ENCODE results near the gene SENP8.
"Not testable (repeated sequence)": the region's sequence is repeated elsewhere in the genome, so short reads cannot be mapped to it uniquely, and the experiment has no call there.

Gene SENP8

DNA sequence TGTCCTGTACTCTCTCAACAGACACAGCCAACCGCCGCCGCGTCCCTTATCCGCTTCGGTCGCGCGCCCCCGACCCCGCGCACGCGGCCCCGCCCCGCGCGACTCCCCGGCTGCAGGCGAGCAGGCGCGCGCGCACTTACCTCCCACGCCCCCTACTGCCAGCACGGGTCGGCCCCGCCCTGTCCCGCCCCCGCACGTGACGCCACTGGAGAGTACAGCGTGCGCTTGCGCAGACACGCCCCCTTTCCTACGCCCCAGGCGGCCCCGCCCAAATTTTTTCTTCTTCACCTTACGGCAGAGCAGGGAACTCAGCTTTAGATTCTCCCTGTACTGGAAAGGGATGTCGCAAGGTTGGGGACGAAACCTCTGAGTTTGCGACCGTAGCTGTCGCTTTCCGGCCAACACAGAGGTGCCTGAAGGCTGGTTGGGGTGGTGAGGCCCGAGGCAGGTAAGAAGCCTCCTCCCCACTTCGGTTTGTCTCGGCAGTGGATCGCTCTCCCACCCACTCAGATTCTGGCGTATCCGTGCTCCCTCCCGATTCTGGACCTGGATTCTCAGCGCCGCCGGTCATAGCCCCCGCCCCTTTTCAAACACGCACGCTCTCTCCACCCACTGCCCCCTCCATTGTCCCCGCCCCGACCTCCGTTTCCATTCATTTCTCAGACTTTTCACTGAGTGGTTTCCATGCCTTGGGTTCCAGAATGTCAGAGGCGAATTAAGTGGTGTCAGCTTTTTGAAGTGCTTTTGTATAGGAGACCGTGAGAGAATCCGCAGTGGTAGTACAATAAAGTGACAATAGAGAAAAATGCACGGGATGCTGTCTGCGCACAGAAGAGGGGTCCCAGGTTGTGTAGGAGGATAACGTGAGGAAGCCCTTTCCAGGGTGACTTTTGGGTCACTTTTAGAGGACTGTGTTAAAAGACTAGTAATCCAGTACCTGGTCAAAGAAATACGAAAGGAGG, at the start of gene SENP8, which contains the start of gene MYO9A:
SENP8 (plus strand) TSS at position 387 of the 962 bp plus-strand sequence. CDS start 21,221 bp downstream, outside the sequence.
MYO9A (minus strand) TSS at position 134 of the 962 bp plus-strand sequence. CDS start 71,587 bp downstream, outside the sequence.
- peak; percentile 50 for ATAC-seq (ENCODE audit: low read depth)
- Histone ChIP-seq H3K4me3 (ENCODE audit: severe bottlenecking) (peak within 1 kb of the TSS; percentile 92), H3K27me3 (ENCODE audit: insufficient read depth, poor library complexity, severe bottlenecking) (no peaks in the 10 kb centered on the region)

DNA sequence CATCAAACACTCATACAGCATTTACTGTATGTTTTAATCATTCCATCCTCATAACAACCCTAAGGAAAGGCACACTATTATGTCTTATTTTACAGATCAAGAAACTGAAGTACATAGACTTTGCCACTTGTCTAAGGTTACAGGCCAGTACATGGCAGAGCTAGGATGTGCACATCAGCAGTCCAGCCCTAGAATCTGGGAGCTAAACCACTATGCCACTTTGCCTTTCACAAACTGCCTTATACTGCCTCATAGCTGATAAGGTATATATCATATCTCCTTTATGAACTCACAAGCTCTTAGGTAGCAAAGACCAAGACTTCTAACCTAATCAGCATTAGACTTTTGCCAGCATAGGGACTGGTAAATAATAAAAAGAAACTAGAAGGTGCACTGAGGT, 49.3 kb upstream of the SENP8 start:
- no peak overlapping the region for H3K27ac ChIP-seq (ENCODE audit: poor library complexity, severe bottlenecking)

More for the DNA sequence above, at the start of gene SENP8, which contains the start of gene MYO9A:
- TF ChIP-seq, protein P1, sequence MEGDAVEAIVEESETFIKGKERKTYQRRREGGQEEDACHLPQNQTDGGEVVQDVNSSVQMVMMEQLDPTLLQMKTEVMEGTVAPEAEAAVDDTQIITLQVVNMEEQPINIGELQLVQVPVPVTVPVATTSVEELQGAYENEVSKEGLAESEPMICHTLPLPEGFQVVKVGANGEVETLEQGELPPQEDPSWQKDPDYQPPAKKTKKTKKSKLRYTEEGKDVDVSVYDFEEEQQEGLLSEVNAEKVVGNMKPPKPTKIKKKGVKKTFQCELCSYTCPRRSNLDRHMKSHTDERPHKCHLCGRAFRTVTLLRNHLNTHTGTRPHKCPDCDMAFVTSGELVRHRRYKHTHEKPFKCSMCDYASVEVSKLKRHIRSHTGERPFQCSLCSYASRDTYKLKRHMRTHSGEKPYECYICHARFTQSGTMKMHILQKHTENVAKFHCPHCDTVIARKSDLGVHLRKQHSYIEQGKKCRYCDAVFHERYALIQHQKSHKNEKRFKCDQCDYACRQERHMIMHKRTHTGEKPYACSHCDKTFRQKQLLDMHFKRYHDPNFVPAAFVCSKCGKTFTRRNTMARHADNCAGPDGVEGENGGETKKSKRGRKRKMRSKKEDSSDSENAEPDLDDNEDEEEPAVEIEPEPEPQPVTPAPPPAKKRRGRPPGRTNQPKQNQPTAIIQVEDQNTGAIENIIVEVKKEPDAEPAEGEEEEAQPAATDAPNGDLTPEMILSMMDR (IDR thresholded peaks at IDR 0.05; ENCODE audit: poor library complexity, severe bottlenecking): peak; percentile 35
- H3K9me3 ChIP-seq (ENCODE audit: severe bottlenecking): no peaks in the 10 kb centered on the region
- peak; percentile 99 for DNase-seq (ENCODE audit: low spot score)
- no peaks in the 10 kb centered on the region for H3K36me3 ChIP-seq (ENCODE audit: low read depth)
- peaks cover 7% of the 10 kb centered on the region for H3K4me1 ChIP-seq (ENCODE audit: insufficient read depth, poor library complexity, severe bottlenecking)
- H3K27ac ChIP-seq (ENCODE audit: poor library complexity, severe bottlenecking): peak within 1 kb of the TSS; percentile 80

DNA sequence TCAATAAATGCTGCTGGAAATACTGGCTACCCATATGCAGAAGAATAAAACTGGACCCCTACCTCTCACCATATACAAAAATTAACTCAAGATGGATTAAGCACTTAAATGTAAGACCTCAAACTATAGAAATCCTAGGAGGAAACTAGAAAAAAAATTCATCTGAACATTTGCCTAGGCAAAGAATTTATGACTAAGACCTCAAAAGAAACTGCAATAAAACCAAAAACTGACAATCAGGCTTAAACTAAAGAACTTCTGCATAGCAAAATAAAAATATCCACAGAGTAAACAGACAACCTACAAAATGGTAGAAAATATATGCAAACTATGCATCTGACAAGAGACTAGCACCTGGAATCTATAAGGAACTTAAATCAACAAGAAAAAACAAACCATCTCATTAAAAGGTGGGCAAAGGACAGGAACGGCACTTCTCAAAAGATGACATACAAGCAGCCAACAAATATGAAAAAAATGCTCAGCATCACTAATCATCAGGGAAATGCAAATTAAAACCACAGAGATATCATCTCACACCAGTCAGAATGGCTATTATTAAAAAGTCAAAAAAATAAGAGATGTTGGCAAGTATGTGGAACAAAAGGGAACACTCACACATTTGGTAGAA, 47.3 kb upstream of the SENP8 start:
- no peak for ATAC-seq (ENCODE audit: low read depth)
- Histone ChIP-seq H3K4me3 (ENCODE audit: severe bottlenecking) (no peak overlapping the region), H3K27ac (ENCODE audit: poor library complexity, severe bottlenecking) (no peak overlapping the region), H3K36me3 (ENCODE audit: low read depth) (no peaks in the 10 kb centered on the region), H3K27me3 (ENCODE audit: insufficient read depth, poor library complexity, severe bottlenecking) (no peaks in the 10 kb centered on the region), H3K9me3 (ENCODE audit: severe bottlenecking) (no peaks in the 10 kb centered on the region), H3K4me1 (ENCODE audit: insufficient read depth, poor library complexity, severe bottlenecking) (no peaks in the 10 kb centered on the region)
- TF ChIP-seq, protein P1 (IDR thresholded peaks at IDR 0.05; ENCODE audit: poor library complexity, severe bottlenecking): no peak
- no peak for DNase-seq (ENCODE audit: low spot score)

More for the DNA sequence above, 49.3 kb upstream of the SENP8 start:
- Histone ChIP-seq H3K36me3 (ENCODE audit: low read depth) (no peaks in the 10 kb centered on the region), H3K4me3 (ENCODE audit: severe bottlenecking) (no peak overlapping the region), H3K4me1 (ENCODE audit: insufficient read depth, poor library complexity, severe bottlenecking) (no peaks in the 10 kb centered on the region), H3K27me3 (ENCODE audit: insufficient read depth, poor library complexity, severe bottlenecking) (no peaks in the 10 kb centered on the region), H3K9me3 (ENCODE audit: severe bottlenecking) (no peaks in the 10 kb centered on the region)
- TF ChIP-seq, protein P1 (IDR thresholded peaks at IDR 0.05; ENCODE audit: poor library complexity, severe bottlenecking): no peak
- no peak for DNase-seq (ENCODE audit: low spot score)
- ATAC-seq (ENCODE audit: low read depth): peak; percentile 33; the same call in 1 of the 3 replicates

DNA sequence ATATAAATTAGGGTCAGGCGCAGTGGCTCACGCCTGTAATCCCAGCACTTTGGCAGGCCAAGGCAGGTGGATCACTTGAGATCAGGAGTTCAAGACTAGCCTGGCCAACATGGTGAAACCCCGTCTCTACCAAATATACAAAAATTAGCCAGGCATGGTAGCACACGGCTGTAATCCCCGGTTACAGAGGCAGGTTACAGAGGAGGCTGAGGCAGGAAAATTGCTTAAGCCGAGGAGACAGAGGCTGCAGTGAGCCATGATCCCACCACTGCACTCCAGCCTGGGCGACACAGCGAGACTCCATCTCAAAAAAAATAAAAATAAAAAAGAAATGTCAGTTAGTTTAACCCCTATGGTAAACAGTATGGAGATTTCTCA, 46.8 kb upstream of the SENP8 start:
- H3K4me1 ChIP-seq (ENCODE audit: insufficient read depth, poor library complexity, severe bottlenecking); H3K4me3 ChIP-seq (ENCODE audit: severe bottlenecking); H3K27ac ChIP-seq (ENCODE audit: poor library complexity, severe bottlenecking); H3K36me3 ChIP-seq (ENCODE audit: low read depth); H3K9me3 ChIP-seq (ENCODE audit: severe bottlenecking); ATAC-seq (ENCODE audit: low read depth); H3K27me3 ChIP-seq (ENCODE audit: insufficient read depth, poor library complexity, severe bottlenecking); DNase-seq (ENCODE audit: low spot score): not testable (repeated sequence)

DNA sequence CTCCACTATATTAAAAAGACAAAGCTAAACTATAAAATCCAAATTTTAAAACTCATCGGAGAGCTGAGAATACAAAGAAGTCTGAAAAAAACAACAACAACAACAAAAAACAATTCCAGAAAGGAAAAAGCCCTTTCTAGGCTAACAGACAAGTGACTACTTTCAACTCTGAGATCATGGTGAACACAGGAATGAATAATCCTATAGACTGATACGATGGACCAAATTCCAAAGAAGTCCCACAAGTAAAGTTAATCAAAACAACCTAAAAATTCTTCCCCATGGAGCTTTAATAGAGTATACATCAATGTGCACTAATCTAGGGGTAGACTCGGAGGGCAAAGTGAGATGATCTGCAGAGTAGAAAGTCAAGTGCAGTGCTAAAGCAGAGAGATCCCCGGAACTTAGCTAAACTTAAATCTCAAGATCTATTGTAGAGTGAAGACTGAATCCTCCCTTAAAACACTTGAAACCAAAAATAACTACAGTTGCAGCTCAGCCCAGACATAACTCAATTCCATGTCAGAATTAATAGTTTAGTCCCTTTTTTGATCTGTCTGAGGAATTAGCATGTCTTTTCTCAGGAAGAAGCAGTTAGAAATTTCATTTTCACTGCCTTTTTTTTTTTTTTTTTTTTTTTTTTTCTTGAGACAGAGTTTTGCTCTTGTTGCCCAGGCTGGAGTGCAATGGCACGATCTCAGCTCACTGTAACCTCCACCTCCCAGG, 43.7 kb upstream of the SENP8 start:
- no peak for ATAC-seq (ENCODE audit: low read depth)
- no peak for DNase-seq (ENCODE audit: low spot score)
- H3K27me3 ChIP-seq (ENCODE audit: insufficient read depth, poor library complexity, severe bottlenecking): no peaks in the 10 kb centered on the region
- no peaks in the 10 kb centered on the region for H3K9me3 ChIP-seq (ENCODE audit: severe bottlenecking)
- H3K4me3 ChIP-seq (ENCODE audit: severe bottlenecking): no peak overlapping the region
- H3K36me3 ChIP-seq (ENCODE audit: low read depth): no peaks in the 10 kb centered on the region
- no peaks in the 10 kb centered on the region for H3K4me1 ChIP-seq (ENCODE audit: insufficient read depth, poor library complexity, severe bottlenecking)
- no peak overlapping the region for H3K27ac ChIP-seq (ENCODE audit: poor library complexity, severe bottlenecking)
- TF ChIP-seq, protein P1 (IDR thresholded peaks at IDR 0.05; ENCODE audit: poor library complexity, severe bottlenecking): no peak

Measured in RWPE2 (cell line).